ENCODE data around the gene KIAA0930.

Gene KIAA0930

GRCh38 chr22:45224988-45225731 lies 15.5 kb downstream of the KIAA0930 start:
- Histone ChIP-seq H3K9ac (ENCODE audit: low read length) (no peak overlapping the region), H3K27ac (ENCODE audit: low read depth, low read length, poor library complexity, severe bottlenecking) (no peak overlapping the region), H3K4me2 (ENCODE audit: low read length) (no peak overlapping the region), H2AFZ (ENCODE audit: low read length) (no peak overlapping the region), H4K20me1 (ENCODE audit: insufficient read depth, low read length) (no peaks in the 10 kb centered on the region), H3K9me2 (ENCODE audit: low read depth, low read length) (no peaks in the 10 kb centered on the region), H3K9me3 (ENCODE audit: low read length) (no peaks in the 10 kb centered on the region), H3K79me2 (ENCODE audit: insufficient read depth, low read length) (no peaks in the 10 kb centered on the region), H3K4me3 (ENCODE audit: low read depth, low read length, poor library complexity, severe bottlenecking) (no peak overlapping the region), H3F3A (ENCODE audit: insufficient read depth, low read length) (no peaks in the 10 kb centered on the region), H3K27me3 (ENCODE audit: insufficient read depth, low read length) (no peaks in the 10 kb centered on the region), H3K36me3 (ENCODE audit: insufficient read depth, low read length) (no peaks in the 10 kb centered on the region), H3K4me1 (ENCODE audit: insufficient read depth, low read length, severe bottlenecking) (no peaks in the 10 kb centered on the region)
- TF ChIP-seq CTCF (IDR thresholded peaks at IDR 0.05; ENCODE audit: low read length) (no peak), EZH2 (IDR thresholded peaks at IDR 0.05; ENCODE audit: borderline replicate concordance, low read length) (no peak)

GRCh38 chr22:45224331-45224730 lies 16.4 kb downstream of the KIAA0930 start:
- H3K4me1 ChIP-seq (ENCODE audit: insufficient read depth, low read length, severe bottlenecking): no peaks in the 10 kb centered on the region
- H3F3A ChIP-seq (ENCODE audit: insufficient read depth, low read length): no peaks in the 10 kb centered on the region
- H3K27me3 ChIP-seq (ENCODE audit: insufficient read depth, low read length): no peaks in the 10 kb centered on the region
- TF ChIP-seq EZH2 (IDR thresholded peaks at IDR 0.05; ENCODE audit: borderline replicate concordance, low read length) (no peak), CTCF (IDR thresholded peaks at IDR 0.05; ENCODE audit: low read length) (no peak)
- no peaks in the 10 kb centered on the region for H4K20me1 ChIP-seq (ENCODE audit: insufficient read depth, low read length)
- no peaks in the 10 kb centered on the region for H3K36me3 ChIP-seq (ENCODE audit: insufficient read depth, low read length)
- no peaks in the 10 kb centered on the region for H3K79me2 ChIP-seq (ENCODE audit: insufficient read depth, low read length)
- H3K4me3 ChIP-seq (ENCODE audit: low read depth, low read length, poor library complexity, severe bottlenecking): no peak overlapping the region
- no peak overlapping the region for H3K4me2 ChIP-seq (ENCODE audit: low read length)
- no peak overlapping the region for H2AFZ ChIP-seq (ENCODE audit: low read length)
- no peak overlapping the region for H3K9ac ChIP-seq (ENCODE audit: low read length)
- H3K27ac ChIP-seq (ENCODE audit: low read depth, low read length, poor library complexity, severe bottlenecking): no peak overlapping the region
- H3K9me2 ChIP-seq (ENCODE audit: low read depth, low read length): no peaks in the 10 kb centered on the region
- H3K9me3 ChIP-seq (ENCODE audit: low read length): no peaks in the 10 kb centered on the region

GRCh38 chr22:45223304-45224117 lies 17.2 kb downstream of the KIAA0930 start:
- H3K36me3 ChIP-seq (ENCODE audit: insufficient read depth, low read length): no peaks in the 10 kb centered on the region
- TF ChIP-seq CTCF (IDR thresholded peaks at IDR 0.05; ENCODE audit: low read length) (no peak), EZH2 (IDR thresholded peaks at IDR 0.05; ENCODE audit: borderline replicate concordance, low read length) (no peak)
- no peaks in the 10 kb centered on the region for H3K27me3 ChIP-seq (ENCODE audit: insufficient read depth, low read length)
- H3K9me2 ChIP-seq (ENCODE audit: low read depth, low read length): no peaks in the 10 kb centered on the region
- no peaks in the 10 kb centered on the region for H3K9me3 ChIP-seq (ENCODE audit: low read length)
- H3K79me2 ChIP-seq (ENCODE audit: insufficient read depth, low read length): no peaks in the 10 kb centered on the region
- no peak overlapping the region for H2AFZ ChIP-seq (ENCODE audit: low read length)
- no peaks in the 10 kb centered on the region for H3K4me1 ChIP-seq (ENCODE audit: insufficient read depth, low read length, severe bottlenecking)
- H3K9ac ChIP-seq (ENCODE audit: low read length): no peak overlapping the region
- no peak overlapping the region for H3K27ac ChIP-seq (ENCODE audit: low read depth, low read length, poor library complexity, severe bottlenecking)
- no peaks in the 10 kb centered on the region for H3F3A ChIP-seq (ENCODE audit: insufficient read depth, low read length)
- no peak overlapping the region for H3K4me2 ChIP-seq (ENCODE audit: low read length)
- no peaks in the 10 kb centered on the region for H4K20me1 ChIP-seq (ENCODE audit: insufficient read depth, low read length)
- H3K4me3 ChIP-seq (ENCODE audit: low read depth, low read length, poor library complexity, severe bottlenecking): no peak overlapping the region
